PFSK-1 (cell line): ENCODE results near the gene CREB3L1.

Source experiments
- FOXP2 ChIP-seq: optimal IDR thresholded peaks from 2 replicates; pipeline ENCODE3; 2011; ENCODE audit warnings: borderline replicate concordance, control low read depth, inconsistent platforms; ENCODE audit not compliant: insufficient read depth; ENCODE audit errors: extremely low read length, extremely low read depth
- POLR2AphosphoS5 ChIP-seq: IDR thresholded peaks from 2 replicates; pipeline ENCODE4 v1.6.1; 2012; ENCODE audit warnings: low read depth, mild to moderate bottlenecking, control low read depth, low read length, moderate library complexity
- REST ChIP-seq, 2 experiments: IDR thresholded peaks; 2 replicates each; pipeline versions ENCODE4 v1.6.1 to v1.8.0; 2011 to 2012; ENCODE audit warnings: low read depth in 2 of 2, low read length in 2 of 2, control low read depth in 1 of 2, inconsistent platforms in 1 of 2, mild to moderate bottlenecking in 1 of 2, moderate library complexity in 1 of 2; ENCODE audit not compliant: insufficient read depth in 1 of 2
- SIN3A ChIP-seq: IDR thresholded peaks from 2 replicates; pipeline ENCODE4 v1.6.1; 2012; ENCODE audit warnings: mild to moderate bottlenecking, low read length, moderate library complexity, borderline replicate concordance; ENCODE audit not compliant: insufficient read depth
- TAF1 ChIP-seq: IDR thresholded peaks from 2 replicates; pipeline ENCODE4 v1.6.1; 2012; ENCODE audit warnings: low read length, control low read depth, borderline replicate concordance; ENCODE audit not compliant: insufficient read depth

The CREB3L1 gene

GRCh38 chr11:46280706-46281105, 3.2 kb downstream of the CREB3L1 start:
- TF ChIP-seq REST (IDR thresholded peaks at IDR 0.05; ENCODE audit: insufficient read depth in 1 of 2, low read depth in 2 of 2, low read length in 2 of 2) (no peak), SIN3A (peak; percentile 2; the same call in 1 of the 2 replicates)

- TF ChIP-seq SIN3A (no peak), TAF1 (no peak), POLR2AphosphoS5 (no peak), REST (IDR thresholded peaks at IDR 0.05; ENCODE audit: insufficient read depth in 1 of 2, low read depth in 2 of 2, low read length in 2 of 2) (no peak), FOXP2 (no peak)
These were observed 3.9 kb downstream of the CREB3L1 start for GRCh38 chr11:46281371-46281831.

GRCh38 chr11:46285173-46285572, 7.7 kb downstream of the CREB3L1 start:
- TF ChIP-seq SIN3A (no peak), POLR2AphosphoS5 (no peak), TAF1 (no peak), REST (IDR thresholded peaks at IDR 0.05; ENCODE audit: insufficient read depth in 1 of 2, low read depth in 2 of 2, low read length in 2 of 2) (no peak), FOXP2 (no peak)

GRCh38 chr11:46285594-46286033, 8.2 kb downstream of the CREB3L1 start:
- TF ChIP-seq REST (IDR thresholded peaks at IDR 0.05; ENCODE audit: insufficient read depth in 1 of 2, low read depth in 2 of 2, low read length in 2 of 2) (peak; percentile 69 to 75), TAF1 (no peak), POLR2AphosphoS5 (peak; percentile 61), FOXP2 (no peak), SIN3A (0 out of 2 replicates have a peak, but pooled peaks have one; percentile 26)

- TF ChIP-seq TAF1 (no peak), SIN3A (no peak), FOXP2 (no peak), POLR2AphosphoS5 (no peak), REST (IDR thresholded peaks at IDR 0.05; ENCODE audit: insufficient read depth in 1 of 2, low read depth in 2 of 2, low read length in 2 of 2) (no peak)
These were observed 9.3 kb downstream of the CREB3L1 start for GRCh38 chr11:46286789-46287188.
